HCT116 (cell line): ENCODE results near the gene NRCAM. TPM values are rescaled to one million over a fixed set of nuclear protein-coding genes. Genes with fewer than 3 reads are reported as not detected.

Source experiments
- ATAC-seq: fragments of 200-7000 bp; cut with Tn5 transposase; 2 replicates; pipeline ENCODE4 v1.9.1; 2020; ENCODE audit warnings: mild to moderate bottlenecking, moderate library complexity
- BruUV-seq: library from RNA; stranded (reverse); fragments of 400-500 nt; replicated peaks from 2 replicates; lab custom pipeline; 2021; lab: Mats Ljungman, UMichigan
- CTCF ChIA-PET: fragments of 300-600 bp; sonication (Branson Sonifier 250); formaldehyde crosslinking; loops from one replicate; lab custom pipeline; 2021; ENCODE audit warnings: antibody characterized with exemption; lab: Charles Lee
- POLR2A ChIA-PET: fragments of 300-600, 350-600 bp; sonication (Branson Sonifier 250); formaldehyde crosslinking; loops from one replicate; lab custom pipeline; 2021; ENCODE audit warnings: antibody characterized with exemption; lab: Charles Lee
- RAD21 ChIA-PET, 2 experiments: fragments of 300-600 bp; sonication (Branson Sonifier 250); formaldehyde crosslinking; loops; one replicate each; lab custom pipeline; 2023; ENCODE audit warnings: low total read pairs in 2 of 2; ENCODE audit not compliant: uncharacterized antibody in 2 of 2, unreplicated experiment in 2 of 2, low non-redundant PET in 1 of 2; lab: Charles Lee
- DNase-seq: peaks from one replicate; pipeline ENCODE4 v3.0.0-alpha.2; 2010; ENCODE audit warnings: low read depth, low spot score
- H2AFZ ChIP-seq: fragments of 200-600 bp; shearing (Covaris generic), sonication (generic); 2 replicates; pipeline ENCODE4 v1.6.1; 2017; ENCODE audit warnings: low read depth, mixed run types, mixed read lengths, antibody characterized with exemption, low read length; ENCODE audit not compliant: poor library complexity, severe bottlenecking
- H3K27ac ChIP-seq: 2 replicates; pipeline ENCODE4 v1.5.1; 2012; ENCODE audit warnings: low read depth, low read length
- H3K27me3 ChIP-seq: fragments of 200-600 bp; sonication (generic); 2 replicates; pipeline ENCODE4 v1.6.1; 2016; ENCODE audit warnings: mixed run types, low read length, mixed read lengths; ENCODE audit not compliant: insufficient read depth
- H3K36me3 ChIP-seq, 2 experiments: fragments of 200-500 bp in 1 of 2; fragments of 200-600 bp in 1 of 2; sonication (Bioruptor generic) in 1 of 2; sonication (generic) in 1 of 2; 2 replicates each; pipeline versions ENCODE4 v1.5.1 to v1.6.1; 2014 to 2016; ENCODE audit warnings: low read length in 2 of 2, inconsistent platforms in 1 of 2, mixed read lengths in 1 of 2, mixed run types in 1 of 2; ENCODE audit not compliant: insufficient read depth in 2 of 2, control insufficient read depth in 1 of 2
- H3K4me1 ChIP-seq, 2 experiments: fragments of 200-600 bp in 1 of 2; sonication (generic) in 1 of 2; 2 replicates each; pipeline versions ENCODE4 v1.5.1 to v1.6.1; 2012 to 2017; ENCODE audit warnings: low read length in 2 of 2, inconsistent platforms in 1 of 2, mild to moderate bottlenecking in 1 of 2, mixed read lengths in 1 of 2, mixed run types in 1 of 2, moderate library complexity in 1 of 2; ENCODE audit not compliant: insufficient read depth in 2 of 2, control insufficient read depth in 1 of 2
- H3K4me2 ChIP-seq: fragments of 200-600 bp; sonication (generic); 2 replicates; pipeline ENCODE4 v1.6.1; 2017; ENCODE audit warnings: mixed run types, low read length, mixed read lengths
- H3K4me3 ChIP-seq, 2 experiments: fragments of 200-600 bp in 1 of 2; sonication (generic) in 1 of 2; replicated peaks in 1 of 2; 2 replicates each; pipeline ENCODE4 v1.5.1; 2011 to 2016; ENCODE audit warnings: low read length in 2 of 2, control low read depth in 1 of 2, low read depth in 1 of 2, mild to moderate bottlenecking in 1 of 2, mixed read lengths in 1 of 2, mixed run types in 1 of 2
- H3K79me2 ChIP-seq: fragments of 200-600 bp; sonication (generic); 2 replicates; pipeline ENCODE4 v1.6.1; 2017; ENCODE audit warnings: mild to moderate bottlenecking, mixed run types, low read length, moderate library complexity, mixed read lengths; ENCODE audit not compliant: insufficient read depth
- H3K9ac ChIP-seq: fragments of 200-600 bp; sonication (generic); 2 replicates; pipeline ENCODE4 v1.6.1; 2016; ENCODE audit warnings: low read length, mixed read lengths
- H3K9me2 ChIP-seq: fragments of 200-600 bp; sonication (generic), shearing (Covaris generic); 2 replicates; pipeline ENCODE4 v1.6.1; 2017; ENCODE audit warnings: mixed run types, mild to moderate bottlenecking, moderate library complexity; ENCODE audit not compliant: insufficient read depth
- H3K9me3 ChIP-seq, 2 experiments: fragments of 200-500 bp in 1 of 2; fragments of 200-600 bp in 1 of 2; sonication (Bioruptor generic) in 1 of 2; sonication (generic) in 1 of 2; 2 replicates each; pipeline ENCODE4 v1.6.1; 2014 to 2017; ENCODE audit warnings: low read length in 2 of 2, mixed read lengths in 2 of 2, inconsistent platforms in 1 of 2, low read depth in 1 of 2, mild to moderate bottlenecking in 1 of 2, mixed run types in 1 of 2, moderate library complexity in 1 of 2; ENCODE audit not compliant: control insufficient read depth in 1 of 2, insufficient read depth in 1 of 2
- H4K20me1 ChIP-seq: fragments of 200-600 bp; sonication (generic), shearing (Covaris generic); 2 replicates; pipeline ENCODE4 v1.6.1; 2017; ENCODE audit warnings: mixed run types, mild to moderate bottlenecking, moderate library complexity; ENCODE audit not compliant: insufficient read depth
- CEBPB ChIP-seq: IDR thresholded peaks from 2 replicates; pipeline ENCODE4 v1.6.1; 2012; ENCODE audit warnings: low read depth
- EGR1 ChIP-seq: IDR thresholded peaks from 2 replicates; pipeline ENCODE4 v1.6.1; 2012; ENCODE audit warnings: low read depth
- EZH2phosphoT487 ChIP-seq: fragments of 200-600 bp; IDR thresholded peaks from 2 replicates; pipeline ENCODE4 v1.6.1; 2018; ENCODE audit warnings: antibody characterized with exemption, borderline replicate concordance
- JUND ChIP-seq: IDR thresholded peaks from 2 replicates; pipeline ENCODE4 v1.6.1; 2012
- POLR2A ChIP-seq: IDR thresholded peaks from 2 replicates; pipeline ENCODE4 v1.7.0; 2011; ENCODE audit warnings: borderline replicate concordance; ENCODE audit not compliant: insufficient read depth, insufficient read length; ENCODE audit errors: extremely low read depth
- POLR2AphosphoS5 ChIP-seq: IDR thresholded peaks from 2 replicates; pipeline ENCODE4 v1.6.1; 2011; ENCODE audit warnings: mild to moderate bottlenecking, low read depth, low read length, moderate library complexity
- RAD21 ChIP-seq: IDR thresholded peaks from 2 replicates; pipeline ENCODE4 v1.6.1; 2012; ENCODE audit warnings: low read depth, mild to moderate bottlenecking
- SIN3A ChIP-seq: IDR thresholded peaks from 2 replicates; pipeline ENCODE4 v1.6.1; 2012; ENCODE audit warnings: low read depth
- SP1 ChIP-seq: IDR thresholded peaks from 2 replicates; pipeline ENCODE4 v1.6.1; 2012; ENCODE audit warnings: low read depth
- SRF ChIP-seq: IDR thresholded peaks from 2 replicates; pipeline ENCODE4 v1.6.1; 2012; ENCODE audit warnings: low read depth
- ZFX ChIP-seq: fragments of 450-650 bp; IDR thresholded peaks from 2 replicates; pipeline ENCODE4 v1.6.1; 2017
- ZNF274 ChIP-seq: fragments of 200-500 bp; sonication (Bioruptor generic); IDR thresholded peaks from 2 replicates; pipeline ENCODE4 v1.6.1; 2014; ENCODE audit warnings: mild to moderate bottlenecking, low read depth, low read length, inconsistent platforms
- intact Hi-C: fragments of 100-400 bp; cut with micrococcal nuclease; formaldehyde crosslinking; loops from 2 replicates; pipeline ENCODE4 v1.10.0; 2022
- total RNA-seq: library from RNA; stranded (reverse); gene quantifications from one replicate; pipeline ENCODE4 v1.2.1, GENCODE V29; 2021; ENCODE audit not compliant: unreplicated experiment
- TF ChIP-seq, protein P1 (sequence below): IDR thresholded peaks from 2 replicates; pipeline ENCODE4 v1.6.1; 2011; ENCODE audit warnings: mild to moderate bottlenecking, low read length, moderate library complexity; ENCODE audit not compliant: insufficient replicate concordance; ENCODE audit errors: extremely low read depth
- TF ChIP-seq, protein P2 (sequence below), 3 experiments: fragments of 200-600 bp in 1 of 3; sonication (generic) in 1 of 3; IDR thresholded peaks in 2 of 3; conservative IDR thresholded peaks in 1 of 3; 2 replicates each; pipeline ENCODE4 v1.5.1; 2012 to 2017; ENCODE audit warnings: low read depth in 2 of 3, low read length in 2 of 3, antibody characterized with exemption in 1 of 3, borderline replicate concordance in 1 of 3, control low read depth in 1 of 3, mild to moderate bottlenecking in 1 of 3, mixed read lengths in 1 of 3, mixed run types in 1 of 3, moderate library complexity in 1 of 3; ENCODE audit not compliant: insufficient read depth in 1 of 3
- TF ChIP-seq, protein P3 (sequence below): IDR thresholded peaks from 2 replicates; pipeline ENCODE4 v1.6.1; 2012

NRCAM gene
- total RNA-seq, 1 experiment from 2014 or later = 0.15 TPM

DNA sequence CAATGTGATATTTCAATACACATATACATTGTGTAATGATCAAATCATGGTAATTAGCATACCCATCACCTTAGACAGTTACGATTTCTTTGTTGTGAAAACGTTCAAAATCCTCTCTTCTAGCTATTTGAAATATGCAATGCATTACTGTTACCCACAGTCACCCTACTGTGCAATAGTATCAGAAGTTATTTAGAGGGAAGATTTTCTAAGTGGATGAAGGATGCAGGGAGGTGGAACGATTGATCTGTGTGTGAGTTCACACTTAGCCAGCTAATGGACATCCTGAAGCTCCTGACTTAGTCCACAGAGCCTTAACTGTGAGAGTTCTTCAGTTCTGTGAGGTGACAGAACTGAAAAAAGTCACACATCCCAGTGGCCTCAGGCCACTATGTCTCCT is 228.9 kb downstream of the NRCAM start:
- no TSS peak for BruUV-seq
- ChIA-PET CTCF (no interaction called here), POLR2A (no interaction called here), RAD21 (no interaction called here)
- Histone ChIP-seq H3K27me3 (no peaks in the 10 kb centered on the region), H3K4me1 (peaks cover 0 to 7% of the 10 kb centered on the region in 2 experiments; a peak in 1 of 4 replicates), H3K9me2 (no peaks in the 10 kb centered on the region), H3K27ac (no peak overlapping the region), H3K9me3 (no peaks in the 10 kb centered on the region), H2AFZ (no peak overlapping the region), H3K9ac (no peak overlapping the region), H3K36me3 (no peaks in the 10 kb centered on the region), H3K4me3 (no peak overlapping the region), H4K20me1 (no peaks in the 10 kb centered on the region), H3K79me2 (no peaks in the 10 kb centered on the region), H3K4me2 (no peak overlapping the region)
- TF ChIP-seq POLR2AphosphoS5 (no peak), EZH2phosphoT487 (no peak), EGR1 (no peak), ZFX (no peak), SP1 (no peak), SRF (no peak), SIN3A (no peak), RAD21 (no peak), POLR2A (no peak), CEBPB (no peak), ZNF274 (no peak), JUND (no peak)
- TF ChIP-seq, protein P1, sequence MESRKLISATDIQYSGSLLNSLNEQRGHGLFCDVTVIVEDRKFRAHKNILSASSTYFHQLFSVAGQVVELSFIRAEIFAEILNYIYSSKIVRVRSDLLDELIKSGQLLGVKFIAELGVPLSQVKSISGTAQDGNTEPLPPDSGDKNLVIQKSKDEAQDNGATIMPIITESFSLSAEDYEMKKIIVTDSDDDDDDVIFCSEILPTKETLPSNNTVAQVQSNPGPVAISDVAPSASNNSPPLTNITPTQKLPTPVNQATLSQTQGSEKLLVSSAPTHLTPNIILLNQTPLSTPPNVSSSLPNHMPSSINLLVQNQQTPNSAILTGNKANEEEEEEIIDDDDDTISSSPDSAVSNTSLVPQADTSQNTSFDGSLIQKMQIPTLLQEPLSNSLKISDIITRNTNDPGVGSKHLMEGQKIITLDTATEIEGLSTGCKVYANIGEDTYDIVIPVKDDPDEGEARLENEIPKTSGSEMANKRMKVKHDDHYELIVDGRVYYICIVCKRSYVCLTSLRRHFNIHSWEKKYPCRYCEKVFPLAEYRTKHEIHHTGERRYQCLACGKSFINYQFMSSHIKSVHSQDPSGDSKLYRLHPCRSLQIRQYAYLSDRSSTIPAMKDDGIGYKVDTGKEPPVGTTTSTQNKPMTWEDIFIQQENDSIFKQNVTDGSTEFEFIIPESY = no peak
- TF ChIP-seq, protein P2, sequence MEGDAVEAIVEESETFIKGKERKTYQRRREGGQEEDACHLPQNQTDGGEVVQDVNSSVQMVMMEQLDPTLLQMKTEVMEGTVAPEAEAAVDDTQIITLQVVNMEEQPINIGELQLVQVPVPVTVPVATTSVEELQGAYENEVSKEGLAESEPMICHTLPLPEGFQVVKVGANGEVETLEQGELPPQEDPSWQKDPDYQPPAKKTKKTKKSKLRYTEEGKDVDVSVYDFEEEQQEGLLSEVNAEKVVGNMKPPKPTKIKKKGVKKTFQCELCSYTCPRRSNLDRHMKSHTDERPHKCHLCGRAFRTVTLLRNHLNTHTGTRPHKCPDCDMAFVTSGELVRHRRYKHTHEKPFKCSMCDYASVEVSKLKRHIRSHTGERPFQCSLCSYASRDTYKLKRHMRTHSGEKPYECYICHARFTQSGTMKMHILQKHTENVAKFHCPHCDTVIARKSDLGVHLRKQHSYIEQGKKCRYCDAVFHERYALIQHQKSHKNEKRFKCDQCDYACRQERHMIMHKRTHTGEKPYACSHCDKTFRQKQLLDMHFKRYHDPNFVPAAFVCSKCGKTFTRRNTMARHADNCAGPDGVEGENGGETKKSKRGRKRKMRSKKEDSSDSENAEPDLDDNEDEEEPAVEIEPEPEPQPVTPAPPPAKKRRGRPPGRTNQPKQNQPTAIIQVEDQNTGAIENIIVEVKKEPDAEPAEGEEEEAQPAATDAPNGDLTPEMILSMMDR (IDR thresholded peaks at IDR 0.05 in 2 of 3, conservative IDR thresholded peaks at IDR 0.05 in 1 of 3; ENCODE audit: borderline replicate concordance in 1 of 3, insufficient read depth in 1 of 3, low read depth in 2 of 3, low read length in 2 of 3) = no peak
- TF ChIP-seq, protein P3, sequence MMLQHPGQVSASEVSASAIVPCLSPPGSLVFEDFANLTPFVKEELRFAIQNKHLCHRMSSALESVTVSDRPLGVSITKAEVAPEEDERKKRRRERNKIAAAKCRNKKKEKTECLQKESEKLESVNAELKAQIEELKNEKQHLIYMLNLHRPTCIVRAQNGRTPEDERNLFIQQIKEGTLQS = no peak
- ATAC-seq = no peak
- DNase-seq = no peak
- intact Hi-C loops = no loop called here
